HG03442 (cell line): Measurements from ENCODE around the gene MELTF.
A peak's percentile ranks its signal among the peaks of the same experiment; 100 is the strongest.

Source experiments
- ATAC-seq: cut with Tn5 transposase; IDR thresholded peaks from one replicate; pipeline ENCODE4 v1.9.1; 2021; ENCODE audit warnings: mild to moderate bottlenecking, moderate library complexity; ENCODE audit not compliant: unreplicated experiment

Gene MELTF

DNA sequence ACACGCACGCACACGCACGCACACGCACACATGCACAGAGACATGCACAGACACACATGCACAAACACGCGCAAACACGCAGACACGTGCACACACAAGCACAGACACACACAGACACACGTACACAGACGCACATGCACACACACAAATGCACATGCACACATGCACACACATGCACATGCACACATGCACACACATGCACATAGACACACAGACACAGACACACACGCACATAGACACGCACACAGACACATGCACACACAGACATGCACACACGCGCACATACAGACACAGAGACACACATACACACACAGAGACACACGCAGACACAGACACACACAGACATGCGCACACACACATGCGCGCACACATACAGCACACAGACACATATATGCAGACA lies 34.6 kb downstream of the MELTF start:
- ATAC-seq: no peak

- no peak for ATAC-seq
These were observed 35.6 kb downstream of the MELTF start for GRCh38 chr3:196994056-196994455.

GRCh38 chr3:196992461-196993065 lies 37.1 kb downstream of the MELTF start:
- ATAC-seq: no peak

DNA sequence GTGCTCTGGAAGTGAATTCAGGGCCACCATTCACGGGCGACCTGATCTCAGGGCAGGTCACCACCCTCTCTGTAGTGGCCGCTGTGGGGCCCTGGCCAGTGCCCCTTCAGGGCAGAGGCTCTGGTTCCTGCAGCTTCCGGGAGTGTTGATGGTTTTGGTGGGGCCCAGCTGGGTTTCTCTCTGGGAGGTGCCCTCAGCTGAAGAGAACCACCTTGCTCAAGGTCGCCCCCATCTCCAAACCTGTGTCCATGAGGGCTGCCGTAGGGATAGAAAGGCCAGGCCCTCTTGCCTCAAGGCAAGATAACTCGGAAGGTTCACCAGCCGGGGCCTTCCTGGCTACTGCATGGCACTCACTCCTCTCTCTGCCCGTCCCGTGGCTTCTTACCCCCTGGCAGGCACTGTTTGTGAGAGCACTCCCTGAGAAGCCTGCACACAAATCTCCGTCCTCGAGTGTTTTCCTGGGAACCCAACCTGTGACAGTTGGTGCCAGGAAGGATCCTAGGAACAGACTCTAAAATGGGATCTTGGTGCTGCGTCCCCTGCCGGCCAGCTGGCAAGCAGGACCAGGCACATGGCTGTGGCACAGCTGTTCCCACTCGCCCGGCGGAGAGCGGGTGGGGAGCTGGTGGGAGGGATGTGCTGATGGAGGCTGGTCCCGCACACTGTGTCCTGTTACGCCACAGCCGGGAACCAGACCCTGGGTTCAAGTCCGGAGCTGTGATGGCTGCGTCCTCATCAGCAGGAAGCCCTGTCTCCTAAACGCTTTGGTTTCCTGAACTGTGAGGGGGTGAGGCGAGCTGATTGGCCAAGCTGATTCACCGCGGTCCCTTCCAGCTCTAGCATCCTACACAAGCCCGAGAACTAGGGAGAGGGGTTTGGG lies 37.8 kb downstream of the MELTF start:
- ATAC-seq: no peak

DNA sequence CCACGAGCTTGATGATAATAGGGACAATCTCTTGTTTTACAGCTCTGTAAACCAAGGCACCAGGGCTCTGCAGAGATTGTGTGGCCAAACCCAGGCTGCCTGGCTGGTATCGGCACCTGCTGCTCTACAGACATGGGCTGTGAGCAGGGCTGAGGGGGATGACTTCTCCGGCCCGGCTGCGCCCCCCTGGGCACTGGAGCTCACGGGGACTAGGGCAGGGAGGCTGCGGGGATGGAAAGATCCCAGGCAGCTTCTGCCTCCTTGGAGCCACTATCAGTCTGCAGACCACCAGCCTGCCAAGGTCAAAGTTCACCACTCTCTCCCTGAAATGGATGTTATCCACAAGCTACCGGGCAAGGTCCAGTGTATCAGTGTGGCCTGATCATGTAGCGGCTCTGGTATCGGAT lies 39.0 kb downstream of the MELTF start:
- ATAC-seq: no peak

GRCh38 chr3:196989721-196990262 lies 39.8 kb downstream of the MELTF start:
- no peak for ATAC-seq

- no peak for ATAC-seq
These were observed 41.2 kb downstream of the MELTF start for GRCh38 chr3:196988241-196989029.

DNA sequence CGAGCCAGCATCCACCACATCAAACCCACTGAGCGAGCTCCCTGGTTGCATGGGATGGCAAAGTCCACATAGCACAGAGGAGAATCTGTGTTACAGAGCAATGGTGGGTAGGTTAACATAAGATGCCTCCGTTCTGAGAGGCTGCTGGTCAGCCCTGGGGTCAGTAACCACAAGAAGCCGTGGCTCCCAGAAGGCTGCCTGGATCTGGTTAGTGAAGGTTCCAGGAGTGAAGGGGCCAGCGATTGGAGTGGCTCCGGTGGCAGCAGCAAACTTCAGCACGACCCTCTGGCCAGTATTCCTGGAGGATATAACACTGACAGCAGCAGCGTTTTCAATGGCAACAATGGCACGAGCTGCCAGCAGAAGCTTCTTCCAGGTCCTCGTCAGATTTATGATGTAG lies 42.6 kb downstream of the MELTF start:
- no peak for ATAC-seq

GRCh38 chr3:196985954-196986885 lies 43.4 kb downstream of the MELTF start:
- ATAC-seq: no peak

GRCh38 chr3:196985298-196985697 lies 44.3 kb downstream of the MELTF start:
- ATAC-seq: no peak

GRCh38 chr3:196983186-196983585 lies 46.4 kb downstream of the MELTF start:
- ATAC-seq: no peak

DNA sequence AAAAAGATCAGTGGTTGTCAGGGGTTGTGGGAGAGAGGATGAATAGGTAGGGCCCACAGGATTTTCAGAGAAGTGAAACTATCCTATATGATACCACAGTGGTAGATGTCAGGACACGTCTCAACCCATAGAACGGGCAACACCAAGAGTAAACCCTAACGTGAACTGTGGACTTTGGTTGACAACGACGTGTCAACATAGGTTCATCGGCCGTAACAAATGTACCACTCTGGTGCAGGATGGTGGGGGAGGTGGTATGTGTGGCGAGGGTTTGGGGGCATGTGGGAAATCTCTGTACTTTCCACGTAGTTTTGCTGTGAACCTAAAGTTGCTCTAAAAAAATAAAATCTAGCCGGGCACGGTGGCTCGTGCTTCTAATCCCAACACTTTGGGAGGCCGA lies 48.0 kb downstream of the MELTF start:
- ATAC-seq: no peak

GRCh38 chr3:196979545-196979944 lies 50.1 kb downstream of the MELTF start:
- ATAC-seq: no peak

- no peak for ATAC-seq
These were observed 52.7 kb downstream of the MELTF start for GRCh38 chr3:196976941-196977340.

- ATAC-seq: no peak
These were observed 54.3 kb downstream of the MELTF start for GRCh38 chr3:196975349-196975748.

DNA sequence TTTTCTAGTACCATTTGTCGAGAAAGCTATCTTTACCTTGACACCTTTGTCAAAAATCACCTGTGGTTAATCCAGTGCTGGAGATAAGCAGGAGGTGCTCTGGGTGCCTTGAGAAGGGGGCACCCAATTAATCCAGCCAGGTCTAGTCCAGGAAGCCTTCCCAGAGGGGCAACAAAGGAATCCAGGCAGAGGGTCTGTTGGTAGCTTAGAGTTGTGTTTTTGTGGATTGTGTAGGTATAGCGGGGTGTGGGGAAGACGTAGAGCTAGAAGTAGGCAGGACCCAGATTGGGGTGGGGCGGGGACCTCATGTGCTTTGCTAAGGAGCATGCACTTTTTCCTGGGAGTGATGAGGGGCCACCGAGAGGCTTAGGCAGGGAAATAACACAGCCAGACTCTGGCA lies 55.0 kb downstream of the MELTF start:
- ATAC-seq: no peak

DNA sequence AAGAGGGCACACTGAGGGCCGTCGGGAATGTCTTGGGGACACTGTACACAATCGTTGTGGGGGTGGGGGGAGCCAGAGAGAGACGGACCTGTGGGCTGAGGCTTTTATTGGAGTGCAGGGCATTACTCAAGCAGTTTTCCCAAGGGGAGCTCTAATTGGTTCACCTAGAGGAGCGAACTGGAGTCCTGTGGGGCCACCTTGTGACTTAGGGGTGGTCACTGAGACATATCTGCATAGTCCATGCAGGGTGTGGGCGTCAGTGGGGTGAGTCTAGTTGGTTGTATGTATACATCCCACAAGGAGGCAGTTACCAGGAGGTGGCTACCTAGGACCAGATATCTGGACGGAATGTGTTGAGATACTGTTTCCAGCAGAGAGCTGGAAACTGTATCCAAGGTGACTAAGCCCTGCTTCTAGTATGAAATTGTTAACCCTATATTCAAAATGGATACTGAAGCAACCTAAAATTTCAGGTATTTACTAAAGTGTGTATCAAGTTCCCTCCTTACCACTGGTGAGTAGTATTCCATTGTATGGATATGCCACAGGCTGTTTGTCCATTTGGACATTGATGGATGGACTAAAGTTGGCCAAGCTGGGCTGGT lies 58.4 kb downstream of the MELTF start:
- no peak for ATAC-seq

DNA sequence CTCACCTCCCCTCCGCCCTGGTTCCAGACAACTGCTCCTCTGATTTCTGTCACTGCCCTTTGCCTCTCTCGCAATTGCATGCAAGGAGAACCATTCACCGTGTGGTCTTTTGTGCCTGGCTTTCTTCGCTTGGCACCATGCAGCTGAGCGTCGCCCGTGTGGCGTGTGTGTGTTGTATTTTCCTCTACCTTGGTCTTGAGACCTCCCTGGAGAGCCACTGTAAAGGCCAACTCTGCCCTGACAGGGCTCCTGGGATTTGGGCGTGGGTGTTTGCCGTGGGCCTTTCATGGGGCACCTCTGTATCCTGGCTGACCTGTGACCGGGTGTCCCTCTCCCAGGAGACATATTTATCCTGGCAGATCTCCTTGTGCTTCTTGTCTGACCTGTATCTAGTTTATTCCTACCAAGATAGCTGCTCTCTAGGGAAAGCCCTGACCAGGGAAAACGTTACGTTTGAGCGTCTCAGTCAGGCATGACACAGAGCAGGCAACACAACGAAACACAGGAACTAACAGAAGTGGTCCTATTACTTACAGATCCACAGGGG lies 59.0 kb downstream of the MELTF start:
- no peak for ATAC-seq

- peak; percentile 52 for ATAC-seq
These were observed 59.7 kb downstream of the MELTF start for GRCh38 chr3:196969660-196970546.
